GM19463 (cell line): ENCODE measurements around the gene SGPP1.
"Not testable (repeated sequence)": the region's sequence is repeated elsewhere in the genome, so short reads cannot be mapped to it uniquely, and the experiment has no call there.

Experiments
- ATAC-seq: cut with Tn5 transposase; IDR thresholded peaks from one replicate; pipeline ENCODE4 v1.9.1; 2021; ENCODE audit warnings: mild to moderate bottlenecking, moderate library complexity; ENCODE audit not compliant: unreplicated experiment

SGPP1 gene

GRCh38 chr14:63642229-63642611, 85.6 kb downstream of the SGPP1 start:
- peak; percentile 54 for ATAC-seq

- peak; percentile 82 for ATAC-seq
Measured at GRCh38 chr14:63641473-63642228, 86.2 kb downstream of the SGPP1 start, which contains the start of gene WDR89. TSS of gene WDR89 (minus strand) at chr14:63641871. CDS start at chr14:63599942, 41,929 bp downstream.

DNA sequence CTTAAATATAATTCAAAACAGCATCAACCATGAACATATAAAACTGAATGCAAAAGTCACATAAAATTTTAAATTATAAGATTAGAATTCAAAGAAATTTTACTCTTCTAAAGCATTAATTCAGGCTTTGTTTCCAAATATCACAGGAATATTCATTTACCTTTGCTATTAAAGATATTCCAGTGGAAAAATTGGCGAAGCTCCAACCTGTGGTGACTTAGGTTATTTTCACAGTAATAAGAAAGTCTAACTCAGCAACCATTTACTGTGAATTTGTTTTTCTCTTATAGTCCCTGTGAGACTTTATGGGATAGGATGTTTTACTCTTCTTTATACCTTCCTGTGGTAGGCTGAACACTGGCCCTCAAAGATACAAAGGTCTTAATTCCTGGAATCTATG, 89.4 kb downstream of the SGPP1 start:
- no peak for ATAC-seq

GRCh38 chr14:63636094-63636635, 91.7 kb downstream of the SGPP1 start:
- ATAC-seq = not testable (repeated sequence)
